Measurements from ENCODE around the gene TSPAN9. TPM values are rescaled to one million over a fixed set of nuclear protein-coding genes. Genes with fewer than 3 reads are reported as not detected.
A peak's percentile ranks its signal among the peaks of the same experiment; 100 is the strongest.

The TSPAN9 gene
- total RNA-seq, 1 donor from 2014 or later: 23.8 TPM

GRCh38 chr12:3133405-3133783 lies 56.2 kb downstream of the TSPAN9 start:
- no peak overlapping the region for H3K27ac Mint-ChIP-seq (ENCODE audit: unreplicated experiment)
- no peaks in the 10 kb centered on the region for H3K27me3 Mint-ChIP-seq (ENCODE audit: low read depth)
- no peak for DNase-seq (ENCODE audit: low read depth, low spot score)
- H3K4me1 Mint-ChIP-seq: peaks cover 21% of the 10 kb centered on the region
- H3K36me3 Mint-ChIP-seq (ENCODE audit: low read depth): peaks cover 4% of the 10 kb centered on the region
- TF ChIP-seq CTCF (conservative IDR thresholded peaks at IDR 0.05): no peak
- no peak overlapping the region for H3K4me3 Mint-ChIP-seq
- no peaks in the 10 kb centered on the region for H3K9me3 Mint-ChIP-seq

- H3K36me3 Mint-ChIP-seq (ENCODE audit: low read depth): peaks cover 2% of the 10 kb centered on the region
- H3K27ac Mint-ChIP-seq (ENCODE audit: unreplicated experiment): peak overlapping the region; percentile 52
- H3K27me3 Mint-ChIP-seq (ENCODE audit: low read depth): no peaks in the 10 kb centered on the region
- H3K4me3 Mint-ChIP-seq: no peak overlapping the region
- H3K4me1 Mint-ChIP-seq: peaks cover 28% of the 10 kb centered on the region
- no peak for TF ChIP-seq CTCF (conservative IDR thresholded peaks at IDR 0.05)
- no peak for DNase-seq (ENCODE audit: low read depth, low spot score)
- no peaks in the 10 kb centered on the region for H3K9me3 Mint-ChIP-seq
Observed at GRCh38 chr12:3134126-3134525, 56.9 kb downstream of the TSPAN9 start.

- no peak for DNase-seq (ENCODE audit: low read depth, low spot score)
- H3K36me3 Mint-ChIP-seq (ENCODE audit: low read depth): no peaks in the 10 kb centered on the region
- peaks cover 29% of the 10 kb centered on the region for H3K4me1 Mint-ChIP-seq
- H3K27me3 Mint-ChIP-seq (ENCODE audit: low read depth): no peaks in the 10 kb centered on the region
- no peak for TF ChIP-seq CTCF (conservative IDR thresholded peaks at IDR 0.05)
- H3K27ac Mint-ChIP-seq (ENCODE audit: unreplicated experiment): peak overlapping the region; percentile 52
- H3K9me3 Mint-ChIP-seq: no peaks in the 10 kb centered on the region
- no peak overlapping the region for H3K4me3 Mint-ChIP-seq
Observed at GRCh38 chr12:3134526-3135135, 57.5 kb downstream of the TSPAN9 start.

- H3K4me1 Mint-ChIP-seq: peaks cover 30% of the 10 kb centered on the region
- no peaks in the 10 kb centered on the region for H3K27me3 Mint-ChIP-seq (ENCODE audit: low read depth)
- no peak overlapping the region for H3K4me3 Mint-ChIP-seq
- no peaks in the 10 kb centered on the region for H3K36me3 Mint-ChIP-seq (ENCODE audit: low read depth)
- no peaks in the 10 kb centered on the region for H3K9me3 Mint-ChIP-seq
- TF ChIP-seq CTCF (conservative IDR thresholded peaks at IDR 0.05): peak; percentile 98
- DNase-seq (ENCODE audit: low read depth, low spot score): peak; percentile 45
- H3K27ac Mint-ChIP-seq (ENCODE audit: unreplicated experiment): no peak overlapping the region
Observed at GRCh38 chr12:3135522-3136461, 58.6 kb downstream of the TSPAN9 start.

- H3K36me3 Mint-ChIP-seq (ENCODE audit: low read depth): no peaks in the 10 kb centered on the region
- no peak overlapping the region for H3K4me3 Mint-ChIP-seq
- no peak for TF ChIP-seq CTCF (conservative IDR thresholded peaks at IDR 0.05)
- H3K27ac Mint-ChIP-seq (ENCODE audit: unreplicated experiment): no peak overlapping the region
- H3K27me3 Mint-ChIP-seq (ENCODE audit: low read depth): no peaks in the 10 kb centered on the region
- H3K9me3 Mint-ChIP-seq: no peaks in the 10 kb centered on the region
- peaks cover 30% of the 10 kb centered on the region for H3K4me1 Mint-ChIP-seq
- DNase-seq (ENCODE audit: low read depth, low spot score): no peak
Observed at GRCh38 chr12:3136641-3137267, 59.6 kb downstream of the TSPAN9 start.

All from neural crest cell (in vitro differentiated cells).